Coronary artery (tissue), 2 donors: ENCODE data around the gene ALDH7A1.

Source experiments
- DNase-seq: peaks from one replicate; pipeline ENCODE4 v3.0.0-alpha.2; 2017; ENCODE audit warnings: low spot score
- H3K27ac ChIP-seq, 2 donors: fragments of 200-600 bp; sonication (generic); one replicate each; pipeline ENCODE4 v1.5.1; 2016 to 2019
- H3K4me3 ChIP-seq: fragments of 200-600 bp; sonication (generic); 2 replicates; pipeline ENCODE4 v1.5.1; 2016; ENCODE audit warnings: mild to moderate bottlenecking, moderate library complexity
- CTCF ChIP-seq: fragments of 200-600 bp; sonication (generic); IDR thresholded peaks from one replicate; pipeline ENCODE4 v1.5.1; 2019; ENCODE audit warnings: antibody characterized with exemption

The ALDH7A1 gene

DNA sequence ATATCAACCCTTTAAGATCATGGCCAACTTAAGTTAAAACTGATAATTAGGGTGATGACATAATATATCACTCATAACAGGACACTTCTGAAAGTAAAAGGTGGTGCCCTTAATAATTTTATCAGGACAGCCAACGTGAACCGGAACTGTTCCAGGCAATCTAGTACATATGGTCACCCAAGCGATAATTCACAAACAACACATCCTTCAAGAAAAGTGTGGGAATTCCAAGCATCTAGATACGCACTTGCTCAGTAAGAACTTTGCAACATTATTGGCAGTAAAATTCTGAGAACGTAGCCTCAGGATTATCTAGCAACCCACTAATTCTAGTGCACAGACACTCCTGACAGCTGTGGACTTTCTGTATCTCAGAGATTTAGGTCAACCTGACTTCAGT, 85.7 kb downstream of the ALDH7A1 start:
- no peak overlapping the region for H3K4me3 ChIP-seq
- TF ChIP-seq CTCF, result no peak
- H3K27ac ChIP-seq, result peak overlapping the region in 1 of 2 donors; percentile 76
- DNase-seq, result no peak

DNA sequence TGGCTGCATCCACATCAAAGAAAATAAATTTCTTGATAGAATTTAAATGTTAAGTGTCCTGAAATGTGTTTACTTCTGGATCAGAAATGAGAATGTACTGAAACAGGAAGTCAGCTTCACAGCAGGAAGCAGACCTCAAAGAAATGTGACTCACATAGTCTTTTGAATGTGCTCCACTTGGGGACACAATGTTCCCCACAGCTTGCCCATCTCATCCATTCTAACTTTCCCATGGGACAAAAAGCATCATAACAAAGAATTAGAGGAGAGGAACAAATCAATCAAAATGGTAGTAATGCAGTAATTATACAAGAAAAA, 86.1 kb downstream of the ALDH7A1 start:
- peak overlapping the region in 1 of 2 donors; percentile 81 for H3K27ac ChIP-seq
- no peak for DNase-seq
- TF ChIP-seq CTCF, result no peak
- peak overlapping the region; percentile 33 for H3K4me3 ChIP-seq

DNA sequence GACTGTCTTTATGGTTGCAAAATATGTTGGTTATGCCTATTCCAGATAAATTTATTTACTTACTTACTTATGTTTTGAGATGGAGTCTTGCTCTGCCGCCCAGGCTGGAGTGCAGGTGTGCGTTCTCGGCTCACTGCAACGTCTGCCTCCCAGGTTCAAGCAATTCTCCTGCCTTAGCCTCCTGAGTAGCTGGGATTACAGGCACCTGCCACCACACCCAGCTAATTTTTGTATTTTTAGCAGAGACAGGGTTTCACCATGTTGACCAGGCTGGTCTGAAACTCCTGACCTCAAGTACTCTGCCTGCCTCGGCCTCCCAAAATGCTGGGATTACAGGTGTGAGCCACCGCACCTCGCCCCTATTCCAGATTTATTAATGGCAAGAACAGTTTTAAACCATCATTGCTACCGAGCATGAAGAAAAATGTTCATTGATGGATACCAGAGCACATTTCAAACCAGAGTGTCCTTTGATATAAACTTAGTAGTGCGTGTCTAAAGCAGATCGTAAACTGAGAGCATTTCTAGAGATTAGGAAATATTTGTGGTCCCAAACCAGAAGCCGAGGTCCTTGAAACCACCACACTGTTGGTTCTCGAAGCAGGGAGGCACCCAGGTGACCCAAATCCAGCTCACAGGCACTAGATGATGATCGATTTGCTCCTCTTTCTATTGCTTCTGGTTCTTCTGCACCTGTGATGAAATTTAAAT, 86.6 kb downstream of the ALDH7A1 start:
- DNase-seq, result no peak
- Histone ChIP-seq H3K27ac (peak overlapping the region in 1 of 2 donors; percentile 81), H3K4me3 (peak overlapping the region; percentile 33)
- no peak for TF ChIP-seq CTCF

GRCh38 chr5:126506079-126506478, 88.9 kb downstream of the ALDH7A1 start:
- no peak overlapping the region for H3K4me3 ChIP-seq
- no peak overlapping the region for H3K27ac ChIP-seq
- DNase-seq, result no peak
- no peak for TF ChIP-seq CTCF

DNA sequence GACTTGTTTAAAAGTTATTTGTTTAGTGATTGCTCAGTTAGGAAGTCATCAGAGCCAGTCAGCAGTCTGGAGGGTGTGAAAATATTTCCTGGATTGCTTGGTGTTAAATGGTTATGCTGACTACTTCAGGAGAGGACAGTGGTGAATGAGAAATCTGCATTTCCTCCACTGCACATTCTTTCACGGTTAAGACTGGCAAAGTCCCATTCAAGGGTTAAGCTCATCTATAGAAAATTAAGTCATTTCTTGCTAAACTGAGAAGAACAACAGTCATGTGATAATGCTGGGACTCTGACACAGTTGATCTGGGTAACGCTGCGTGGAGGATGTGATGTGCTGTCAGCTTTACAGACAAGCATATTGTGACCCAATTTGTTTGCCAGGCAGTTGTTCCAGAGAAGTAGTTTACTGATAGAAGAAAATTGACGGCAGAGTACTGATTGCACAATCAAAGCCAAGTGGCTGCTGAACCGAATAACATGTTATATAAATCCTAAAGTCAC, 91.4 kb downstream of the ALDH7A1 start:
- DNase-seq, result no peak
- no peak for TF ChIP-seq CTCF
- H3K4me3 ChIP-seq, result peak overlapping the region; percentile 9
- H3K27ac ChIP-seq, result peak overlapping the region; percentile 44 to 65

- H3K27ac ChIP-seq, result no peak overlapping the region
These were observed 93.6 kb downstream of the ALDH7A1 start for GRCh38 chr5:126501448-126501847.

More at GRCh38 chr5:126501448-126501847, 93.6 kb downstream of the ALDH7A1 start:
- H3K4me3 ChIP-seq, result no peak overlapping the region
- no peak for DNase-seq
- no peak for TF ChIP-seq CTCF
